ENCODE data around the gene BDKRB2. TPM values are rescaled to one million over a fixed set of nuclear protein-coding genes. Genes with fewer than 3 reads are reported as not detected.

Gene BDKRB2
- total and polyA plus RNA-seq, 2 of the 8 experiments (the other 6 are each of a cell fraction or from before 2014, with no cell fraction given): 0.13 to 0.21 TPM

DNA sequence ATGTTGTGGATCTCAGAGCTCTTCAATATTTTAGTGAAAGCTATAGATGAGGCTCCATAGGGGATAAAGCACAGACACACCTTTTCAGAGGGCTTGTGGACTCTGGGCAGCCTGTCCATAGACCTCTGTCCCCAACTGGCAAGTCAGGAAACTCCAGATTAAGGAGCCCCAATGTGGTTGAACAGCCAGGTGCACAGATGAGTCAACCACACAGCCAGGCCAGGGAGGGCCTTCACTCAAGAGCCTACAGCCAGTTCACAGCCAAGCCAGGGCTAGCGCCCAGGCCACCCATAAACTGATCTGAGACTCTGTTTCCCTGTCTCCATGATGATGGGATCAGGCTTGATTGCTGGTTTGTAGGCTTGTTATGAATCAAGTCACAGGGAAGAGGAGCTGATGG, 1.0 kb upstream of the BDKRB2 start (continued):
- TF ChIP-seq, protein P1, sequence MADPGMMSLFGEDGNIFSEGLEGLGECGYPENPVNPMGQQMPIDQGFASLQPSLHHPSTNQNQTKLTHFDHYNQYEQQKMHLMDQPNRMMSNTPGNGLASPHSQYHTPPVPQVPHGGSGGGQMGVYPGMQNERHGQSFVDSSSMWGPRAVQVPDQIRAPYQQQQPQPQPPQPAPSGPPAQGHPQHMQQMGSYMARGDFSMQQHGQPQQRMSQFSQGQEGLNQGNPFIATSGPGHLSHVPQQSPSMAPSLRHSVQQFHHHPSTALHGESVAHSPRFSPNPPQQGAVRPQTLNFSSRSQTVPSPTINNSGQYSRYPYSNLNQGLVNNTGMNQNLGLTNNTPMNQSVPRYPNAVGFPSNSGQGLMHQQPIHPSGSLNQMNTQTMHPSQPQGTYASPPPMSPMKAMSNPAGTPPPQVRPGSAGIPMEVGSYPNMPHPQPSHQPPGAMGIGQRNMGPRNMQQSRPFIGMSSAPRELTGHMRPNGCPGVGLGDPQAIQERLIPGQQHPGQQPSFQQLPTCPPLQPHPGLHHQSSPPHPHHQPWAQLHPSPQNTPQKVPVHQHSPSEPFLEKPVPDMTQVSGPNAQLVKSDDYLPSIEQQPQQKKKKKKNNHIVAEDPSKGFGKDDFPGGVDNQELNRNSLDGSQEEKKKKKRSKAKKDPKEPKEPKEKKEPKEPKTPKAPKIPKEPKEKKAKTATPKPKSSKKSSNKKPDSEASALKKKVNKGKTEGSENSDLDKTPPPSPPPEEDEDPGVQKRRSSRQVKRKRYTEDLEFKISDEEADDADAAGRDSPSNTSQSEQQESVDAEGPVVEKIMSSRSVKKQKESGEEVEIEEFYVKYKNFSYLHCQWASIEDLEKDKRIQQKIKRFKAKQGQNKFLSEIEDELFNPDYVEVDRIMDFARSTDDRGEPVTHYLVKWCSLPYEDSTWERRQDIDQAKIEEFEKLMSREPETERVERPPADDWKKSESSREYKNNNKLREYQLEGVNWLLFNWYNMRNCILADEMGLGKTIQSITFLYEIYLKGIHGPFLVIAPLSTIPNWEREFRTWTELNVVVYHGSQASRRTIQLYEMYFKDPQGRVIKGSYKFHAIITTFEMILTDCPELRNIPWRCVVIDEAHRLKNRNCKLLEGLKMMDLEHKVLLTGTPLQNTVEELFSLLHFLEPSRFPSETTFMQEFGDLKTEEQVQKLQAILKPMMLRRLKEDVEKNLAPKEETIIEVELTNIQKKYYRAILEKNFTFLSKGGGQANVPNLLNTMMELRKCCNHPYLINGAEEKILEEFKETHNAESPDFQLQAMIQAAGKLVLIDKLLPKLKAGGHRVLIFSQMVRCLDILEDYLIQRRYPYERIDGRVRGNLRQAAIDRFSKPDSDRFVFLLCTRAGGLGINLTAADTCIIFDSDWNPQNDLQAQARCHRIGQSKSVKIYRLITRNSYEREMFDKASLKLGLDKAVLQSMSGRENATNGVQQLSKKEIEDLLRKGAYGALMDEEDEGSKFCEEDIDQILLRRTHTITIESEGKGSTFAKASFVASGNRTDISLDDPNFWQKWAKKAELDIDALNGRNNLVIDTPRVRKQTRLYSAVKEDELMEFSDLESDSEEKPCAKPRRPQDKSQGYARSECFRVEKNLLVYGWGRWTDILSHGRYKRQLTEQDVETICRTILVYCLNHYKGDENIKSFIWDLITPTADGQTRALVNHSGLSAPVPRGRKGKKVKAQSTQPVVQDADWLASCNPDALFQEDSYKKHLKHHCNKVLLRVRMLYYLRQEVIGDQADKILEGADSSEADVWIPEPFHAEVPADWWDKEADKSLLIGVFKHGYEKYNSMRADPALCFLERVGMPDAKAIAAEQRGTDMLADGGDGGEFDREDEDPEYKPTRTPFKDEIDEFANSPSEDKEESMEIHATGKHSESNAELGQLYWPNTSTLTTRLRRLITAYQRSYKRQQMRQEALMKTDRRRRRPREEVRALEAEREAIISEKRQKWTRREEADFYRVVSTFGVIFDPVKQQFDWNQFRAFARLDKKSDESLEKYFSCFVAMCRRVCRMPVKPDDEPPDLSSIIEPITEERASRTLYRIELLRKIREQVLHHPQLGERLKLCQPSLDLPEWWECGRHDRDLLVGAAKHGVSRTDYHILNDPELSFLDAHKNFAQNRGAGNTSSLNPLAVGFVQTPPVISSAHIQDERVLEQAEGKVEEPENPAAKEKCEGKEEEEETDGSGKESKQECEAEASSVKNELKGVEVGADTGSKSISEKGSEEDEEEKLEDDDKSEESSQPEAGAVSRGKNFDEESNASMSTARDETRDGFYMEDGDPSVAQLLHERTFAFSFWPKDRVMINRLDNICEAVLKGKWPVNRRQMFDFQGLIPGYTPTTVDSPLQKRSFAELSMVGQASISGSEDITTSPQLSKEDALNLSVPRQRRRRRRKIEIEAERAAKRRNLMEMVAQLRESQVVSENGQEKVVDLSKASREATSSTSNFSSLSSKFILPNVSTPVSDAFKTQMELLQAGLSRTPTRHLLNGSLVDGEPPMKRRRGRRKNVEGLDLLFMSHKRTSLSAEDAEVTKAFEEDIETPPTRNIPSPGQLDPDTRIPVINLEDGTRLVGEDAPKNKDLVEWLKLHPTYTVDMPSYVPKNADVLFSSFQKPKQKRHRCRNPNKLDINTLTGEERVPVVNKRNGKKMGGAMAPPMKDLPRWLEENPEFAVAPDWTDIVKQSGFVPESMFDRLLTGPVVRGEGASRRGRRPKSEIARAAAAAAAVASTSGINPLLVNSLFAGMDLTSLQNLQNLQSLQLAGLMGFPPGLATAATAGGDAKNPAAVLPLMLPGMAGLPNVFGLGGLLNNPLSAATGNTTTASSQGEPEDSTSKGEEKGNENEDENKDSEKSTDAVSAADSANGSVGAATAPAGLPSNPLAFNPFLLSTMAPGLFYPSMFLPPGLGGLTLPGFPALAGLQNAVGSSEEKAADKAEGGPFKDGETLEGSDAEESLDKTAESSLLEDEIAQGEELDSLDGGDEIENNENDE (IDR thresholded peaks at IDR 0.05; ENCODE audit: insufficient replicate concordance, low read length): no peak
- TF ChIP-seq RBBP5 (IDR thresholded peaks at IDR 0.05; ENCODE audit: borderline replicate concordance, low read depth, low read length): no peak
- no peak for TF ChIP-seq ZNF274 (IDR thresholded peaks at IDR 0.05; ENCODE audit: borderline replicate concordance, extremely low read depth, low read length)
- TF ChIP-seq SIRT6 (IDR thresholded peaks at IDR 0.05; ENCODE audit: low read length): no peak
- TF ChIP-seq PHF8 (conservative IDR thresholded peaks at IDR 0.05; ENCODE audit: low read depth, low read length): no peak
- TF ChIP-seq CHD1 (IDR thresholded peaks at IDR 0.05; ENCODE audit: low read depth, low read length): no peak
- no peak for TF ChIP-seq HDAC6 (IDR thresholded peaks at IDR 0.05; ENCODE audit: low read depth, low read length)
- no peak for TF ChIP-seq CTCF (IDR thresholded peaks at IDR 0.05; ENCODE audit: control extremely low read depth in 1 of 3, insufficient read depth in 1 of 3, low read depth in 1 of 3, low read length in 3 of 3)

Measured in H1 (cell line).